HCT116 (cell line): ENCODE results near the gene RPL26.

ENCODE experiments used
- CBX3 ChIP-seq: IDR thresholded peaks from 2 replicates; pipeline ENCODE4 v1.6.1; 2012; ENCODE audit warnings: low read depth
- CEBPB ChIP-seq: IDR thresholded peaks from 2 replicates; pipeline ENCODE4 v1.6.1; 2012; ENCODE audit warnings: low read depth
- CTCF ChIP-seq, 3 experiments: fragments of 200-600 bp in 1 of 3; sonication (generic) in 1 of 3; IDR thresholded peaks in 2 of 3; conservative IDR thresholded peaks in 1 of 3; 2 replicates each; pipeline ENCODE4 v1.5.1; 2012 to 2017; ENCODE audit warnings: low read depth in 2 of 3, low read length in 2 of 3, antibody characterized with exemption in 1 of 3, borderline replicate concordance in 1 of 3, control low read depth in 1 of 3, mild to moderate bottlenecking in 1 of 3, mixed read lengths in 1 of 3, mixed run types in 1 of 3, moderate library complexity in 1 of 3; ENCODE audit not compliant: insufficient read depth in 1 of 3
- EGR1 ChIP-seq: IDR thresholded peaks from 2 replicates; pipeline ENCODE4 v1.6.1; 2012; ENCODE audit warnings: low read depth
- EZH2 ChIP-seq: fragments of 200-600 bp; sonication (generic); IDR thresholded peaks from 2 replicates; pipeline ENCODE4 v1.6.1; 2017; ENCODE audit warnings: antibody characterized with exemption, mixed run types
- POLR2A ChIP-seq: IDR thresholded peaks from 2 replicates; pipeline ENCODE4 v1.7.0; 2011; ENCODE audit warnings: borderline replicate concordance; ENCODE audit not compliant: insufficient read depth, insufficient read length; ENCODE audit errors: extremely low read depth
- ZBTB33 ChIP-seq: IDR thresholded peaks from 2 replicates; pipeline ENCODE4 v1.6.1; 2011; ENCODE audit warnings: mild to moderate bottlenecking, low read length, moderate library complexity; ENCODE audit not compliant: insufficient replicate concordance; ENCODE audit errors: extremely low read depth

GRCh38 chr17:8332688-8333087, 50.3 kb downstream of the RPL26 start:
- no peak for TF ChIP-seq POLR2A
- no peak for TF ChIP-seq CTCF (IDR thresholded peaks at IDR 0.05 in 2 of 3, conservative IDR thresholded peaks at IDR 0.05 in 1 of 3; ENCODE audit: borderline replicate concordance in 1 of 3, insufficient read depth in 1 of 3, low read depth in 2 of 3, low read length in 2 of 3)
- TF ChIP-seq CEBPB, result no peak
- TF ChIP-seq EGR1, result no peak
- no peak for TF ChIP-seq ZBTB33
- TF ChIP-seq EZH2, result no peak
- no peak for TF ChIP-seq CBX3
